ENCODE results near the gene CCDC78. TPM values are rescaled to one million over a fixed set of nuclear protein-coding genes. Genes with fewer than 3 reads are reported as not detected.
"Not testable (repeated sequence)": the region's sequence is repeated elsewhere in the genome, so short reads cannot be mapped to it uniquely, and the experiment has no call there.

The CCDC78 gene
- polyA plus RNA-seq, 1 donor (not counting 4 experiments of a cell fraction or from before 2014, with no cell fraction given) = 2.5 TPM

DNA sequence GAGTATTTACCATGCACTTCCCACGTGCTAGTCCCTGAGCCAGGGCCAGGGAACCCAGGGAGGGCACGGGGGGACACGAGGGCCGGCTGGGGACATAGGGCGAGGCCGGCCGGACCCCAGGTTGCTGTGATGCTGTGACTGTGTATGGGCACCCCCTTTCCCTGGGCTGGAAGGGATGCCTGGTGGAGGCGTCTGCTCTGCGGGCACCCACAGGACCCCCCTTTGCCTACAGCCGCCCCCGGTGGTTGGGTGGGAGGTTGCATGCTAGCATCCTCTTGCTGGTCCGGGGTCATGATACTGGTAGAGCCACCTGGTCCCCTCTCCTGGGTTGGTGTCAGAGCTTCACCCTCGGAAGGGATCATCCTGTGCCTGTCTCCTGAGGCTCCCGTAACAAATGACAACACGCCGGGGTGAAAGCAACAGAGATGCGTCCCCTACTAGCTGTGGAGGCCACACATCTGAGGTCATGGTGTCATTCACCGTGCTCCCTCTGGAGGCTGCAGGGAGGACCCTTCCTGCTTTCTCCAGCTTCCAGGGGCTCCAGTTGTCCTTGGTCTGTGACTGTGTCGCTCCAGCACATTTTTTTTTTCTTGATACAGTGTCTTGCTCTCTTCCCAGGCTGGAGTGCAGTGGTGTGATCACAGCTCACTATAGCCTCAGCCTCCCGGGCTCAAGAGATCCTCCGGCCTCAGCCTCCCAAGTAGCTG, 17.7 kb upstream of the CCDC78 start:
- H3K9ac ChIP-seq (ENCODE audit: control insufficient read depth, extremely low read depth, insufficient read depth, low read length) = no peak overlapping the region
- no peak for TF ChIP-seq EZH2 (IDR thresholded peaks at IDR 0.05; ENCODE audit: low read length)
- TF ChIP-seq CTCF (optimal IDR thresholded peaks at IDR 0.05 in 1 of 3, IDR thresholded peaks at IDR 0.05 in 1 of 3, conservative IDR thresholded peaks at IDR 0.05 in 1 of 3; ENCODE audit: extremely low read depth in 1 of 3, insufficient read depth in 2 of 3, low read length in 3 of 3) = peak in 1 of 3 experiments; percentile 30

DNA sequence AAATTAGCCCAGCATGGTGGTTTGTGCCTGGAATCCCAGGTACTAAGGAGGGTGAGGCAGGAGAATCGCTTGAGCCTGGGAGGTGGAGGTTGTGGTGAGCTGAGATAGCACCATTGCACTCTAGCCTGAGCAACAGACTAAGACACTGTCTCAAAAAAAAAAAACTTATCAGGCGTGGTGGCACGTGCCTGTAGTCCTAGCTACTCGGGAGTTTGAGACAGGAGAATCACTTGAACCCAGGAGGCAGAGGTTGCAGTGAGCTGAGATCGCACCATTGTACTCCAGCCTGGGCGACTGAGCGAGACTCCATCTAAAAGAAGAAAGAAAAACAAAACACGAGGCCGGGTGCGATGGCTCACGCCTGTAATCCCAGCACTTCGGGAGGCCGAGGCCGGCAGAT, 16.7 kb upstream of the CCDC78 start:
- dilution Hi-C loops (cut with MboI; ENCODE audit: extremely low pct_ligation_motif_present, low sequenced_read_pairs) = not testable (repeated sequence)

More for the DNA sequence above, 17.7 kb upstream of the CCDC78 start:
- Histone ChIP-seq H2AFZ (ENCODE audit: control insufficient read depth, low read length) (no peak overlapping the region), H3K4me2 (ENCODE audit: control insufficient read depth, extremely low read depth, insufficient read depth, low read depth, low read length) (no peak overlapping the region), H3K27ac (ENCODE audit: control insufficient read depth, insufficient read depth, low read length) (no peak overlapping the region), H4K20me1 (ENCODE audit: control insufficient read depth, extremely low read depth, insufficient read depth, low read length) (no peaks in the 10 kb centered on the region), H3K4me3 (ENCODE audit: control insufficient read depth in 2 of 3, extremely low read depth in 1 of 3, insufficient read depth in 2 of 3, low read depth in 1 of 3, low read length in 3 of 3) (no peak overlapping the region), H3K9me3 (ENCODE audit: control insufficient read depth, low read depth, low read length) (no peaks in the 10 kb centered on the region), H3K4me1 (ENCODE audit: control insufficient read depth, extremely low read depth, insufficient read depth, low read length) (peaks cover 11% of the 10 kb centered on the region), H3K79me2 (ENCODE audit: control insufficient read depth, insufficient read depth, low read length) (peaks cover 12% of the 10 kb centered on the region), H3K27me3 (ENCODE audit: control insufficient read depth, extremely low read depth, insufficient read depth, low read length) (no peaks in the 10 kb centered on the region), H3K36me3 (ENCODE audit: control insufficient read depth in 2 of 2, extremely low read depth in 1 of 2, insufficient read depth in 2 of 2, low read length in 2 of 2) (peaks cover 0 to 4% of the 10 kb centered on the region in 2 experiments), H3K9me1 (ENCODE audit: control insufficient read depth, extremely low read depth, insufficient read depth, low read length) (no peaks in the 10 kb centered on the region)
- DNase-seq (ENCODE audit: low read depth, low spot score) (no peak), FAIRE-seq (no peak)
- dilution Hi-C loops (cut with MboI; ENCODE audit: extremely low pct_ligation_motif_present, low sequenced_read_pairs) = no loop called here

More for the DNA sequence above, 16.7 kb upstream of the CCDC78 start:
- H2AFZ ChIP-seq (ENCODE audit: control insufficient read depth, low read length); H3K9me3 ChIP-seq (ENCODE audit: control insufficient read depth, low read depth, low read length); H3K4me2 ChIP-seq (ENCODE audit: control insufficient read depth, extremely low read depth, insufficient read depth, low read depth, low read length); FAIRE-seq; H3K36me3 ChIP-seq (ENCODE audit: control insufficient read depth in 2 of 2, extremely low read depth in 1 of 2, insufficient read depth in 2 of 2, low read length in 2 of 2); H3K27ac ChIP-seq (ENCODE audit: control insufficient read depth, insufficient read depth, low read length); H3K9me1 ChIP-seq (ENCODE audit: control insufficient read depth, extremely low read depth, insufficient read depth, low read length); H3K9ac ChIP-seq (ENCODE audit: control insufficient read depth, extremely low read depth, insufficient read depth, low read length); H3K4me3 ChIP-seq (ENCODE audit: control insufficient read depth in 2 of 3, extremely low read depth in 1 of 3, insufficient read depth in 2 of 3, low read depth in 1 of 3, low read length in 3 of 3); H3K27me3 ChIP-seq (ENCODE audit: control insufficient read depth, extremely low read depth, insufficient read depth, low read length); H4K20me1 ChIP-seq (ENCODE audit: control insufficient read depth, extremely low read depth, insufficient read depth, low read length); DNase-seq (ENCODE audit: low read depth, low spot score): not testable (repeated sequence)
- peaks cover 14% of the 10 kb centered on the region for H3K4me1 ChIP-seq (ENCODE audit: control insufficient read depth, extremely low read depth, insufficient read depth, low read length)
- H3K79me2 ChIP-seq (ENCODE audit: control insufficient read depth, insufficient read depth, low read length) = peaks cover 12% of the 10 kb centered on the region
